ENCODE data around the gene SAP30L.

SAP30L gene

DNA sequence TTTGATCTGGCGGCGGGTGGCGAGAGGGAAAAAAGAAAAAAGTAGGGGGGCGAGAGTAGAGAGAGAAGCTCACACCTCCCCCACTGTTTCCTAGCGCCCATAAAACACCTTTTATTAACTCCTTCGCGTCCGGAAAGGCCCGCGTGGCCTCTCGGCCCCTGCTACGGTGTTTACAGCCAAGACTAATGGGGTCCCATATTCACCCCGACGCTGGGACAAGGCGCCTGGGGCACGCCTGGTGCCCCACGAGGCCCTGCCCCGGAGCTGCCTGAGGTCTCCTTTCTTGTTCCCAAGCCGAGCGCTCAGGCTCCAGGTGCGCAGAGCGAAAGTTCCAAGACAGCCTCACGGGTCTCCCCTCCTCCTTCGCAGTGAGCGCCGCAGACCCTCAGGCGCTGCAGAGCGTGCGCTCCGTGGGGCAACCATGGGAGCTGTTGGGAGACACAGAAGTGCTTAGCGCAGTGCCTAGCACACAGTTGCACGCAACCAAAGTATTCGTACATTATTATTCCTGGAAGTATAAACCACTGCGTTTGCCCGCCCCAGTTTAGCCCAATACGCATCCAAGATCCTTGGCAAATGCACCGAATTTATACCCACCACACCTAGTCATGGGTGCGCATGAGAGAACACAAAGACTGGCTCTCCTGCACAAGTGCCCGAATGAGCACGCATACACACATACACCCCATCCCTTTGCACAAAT, 27.9 kb downstream of the SAP30L start:
- peaks cover 93% of the 10 kb centered on the region for H3K27me3 ChIP-seq (ENCODE audit: insufficient read depth, low read length)
- no peak overlapping the region for H2AFZ ChIP-seq (ENCODE audit: low read depth, low read length)
- H3K4me1 ChIP-seq (ENCODE audit: insufficient read depth, low read length) = peaks cover 3% of the 10 kb centered on the region
- no peaks in the 10 kb centered on the region for H3K9me3 ChIP-seq (ENCODE audit: low read length)
- no peak overlapping the region for H3K4me3 ChIP-seq (ENCODE audit: low read length)
- no peaks in the 10 kb centered on the region for H3K36me3 ChIP-seq (ENCODE audit: insufficient read depth, low read length)

DNA sequence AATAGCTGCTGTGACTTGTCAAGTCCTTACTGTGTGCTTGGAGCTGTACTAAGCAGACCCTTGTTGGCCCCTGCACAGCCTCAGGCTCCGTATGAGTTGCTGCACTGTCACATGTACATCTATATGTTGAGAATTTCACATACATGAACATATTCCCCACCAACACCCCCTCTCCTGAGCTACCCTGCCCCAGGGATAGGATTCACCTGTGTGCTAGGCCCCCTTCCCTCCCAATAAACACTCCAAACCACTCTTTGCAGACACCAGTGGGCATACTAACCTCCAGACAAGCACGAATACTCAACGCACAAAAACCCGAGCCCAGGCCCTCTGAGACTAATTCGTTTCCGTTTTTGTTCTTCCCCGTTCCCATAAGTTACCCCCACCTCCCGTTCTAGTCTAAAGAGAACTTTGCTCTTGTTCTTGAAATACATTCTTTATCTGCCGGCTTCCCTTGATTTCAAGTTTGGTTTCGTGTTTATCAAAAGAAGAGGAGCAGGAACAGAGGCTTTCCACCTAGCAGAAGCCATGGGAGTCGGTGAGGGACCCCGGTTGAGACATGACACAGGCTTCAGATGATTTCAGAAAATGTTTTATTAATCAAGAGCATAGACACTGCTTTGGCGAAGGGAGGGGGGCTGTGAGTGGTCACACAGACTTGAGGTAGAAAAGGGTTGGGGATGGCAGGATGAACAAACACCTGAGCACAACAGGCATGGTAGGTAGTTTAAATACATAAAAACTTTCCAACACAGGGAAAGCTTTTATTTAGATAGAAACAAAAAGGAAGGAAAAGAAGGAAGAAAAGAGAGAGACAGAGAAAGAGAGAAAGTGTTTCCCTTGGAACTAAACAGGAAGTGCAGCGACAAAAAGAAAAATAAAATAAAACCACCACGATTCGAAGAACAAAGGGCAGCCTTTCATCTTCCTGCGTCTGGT, 28.9 kb downstream of the SAP30L start:
- Histone ChIP-seq H3K27me3 (ENCODE audit: insufficient read depth, low read length) (peaks cover 98% of the 10 kb centered on the region), H3K36me3 (ENCODE audit: insufficient read depth, low read length) (no peaks in the 10 kb centered on the region), H3K4me1 (ENCODE audit: insufficient read depth, low read length) (peaks cover 5% of the 10 kb centered on the region), H2AFZ (ENCODE audit: low read depth, low read length) (no peak overlapping the region), H3K4me3 (ENCODE audit: low read length) (no peak overlapping the region), H3K9me3 (ENCODE audit: low read length) (no peaks in the 10 kb centered on the region)

DNA sequence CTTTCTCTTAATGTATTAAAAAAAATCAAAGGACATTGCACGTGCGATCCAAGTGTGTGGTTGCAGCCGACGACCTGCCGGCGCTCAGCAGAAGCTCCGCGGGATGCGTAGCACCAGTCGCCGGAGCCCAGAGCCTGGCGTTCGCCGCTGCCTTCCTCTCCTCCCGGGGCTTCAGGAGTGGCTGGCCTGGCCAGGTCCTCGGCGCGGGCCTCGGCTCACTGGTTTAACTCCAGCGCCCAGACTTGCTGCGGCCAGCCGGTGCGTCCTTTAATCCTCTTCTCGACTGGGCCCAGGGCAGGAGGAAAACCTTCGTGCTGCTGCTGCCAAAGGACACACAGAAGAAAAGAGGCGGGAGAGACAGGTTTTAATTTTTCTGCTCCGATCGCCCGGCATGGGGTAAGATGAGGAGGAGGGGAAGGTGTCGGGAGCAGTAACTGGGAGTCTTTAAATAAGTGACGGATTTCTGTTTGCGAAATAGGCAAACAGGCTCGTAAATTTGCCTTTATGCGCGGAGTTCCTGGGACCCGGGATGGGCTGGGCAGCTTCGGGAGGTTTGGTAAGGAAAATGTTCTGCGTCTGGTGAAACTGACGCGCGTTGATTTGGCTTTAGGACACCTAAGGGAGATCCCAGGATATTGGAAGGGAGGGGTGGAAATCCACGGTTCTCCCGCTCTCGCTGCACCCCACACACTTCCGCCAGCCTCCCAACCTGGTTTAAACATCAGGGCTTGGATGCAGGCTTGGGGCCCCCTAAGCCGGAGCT, 30.0 kb downstream of the SAP30L start:
- H2AFZ ChIP-seq (ENCODE audit: low read depth, low read length) = no peak overlapping the region
- no peak overlapping the region for H3K4me3 ChIP-seq (ENCODE audit: low read length)
- no peaks in the 10 kb centered on the region for H3K9me3 ChIP-seq (ENCODE audit: low read length)
- H3K36me3 ChIP-seq (ENCODE audit: insufficient read depth, low read length) = no peaks in the 10 kb centered on the region
- peaks cover 100% of the 10 kb centered on the region for H3K27me3 ChIP-seq (ENCODE audit: insufficient read depth, low read length)
- peaks cover 5% of the 10 kb centered on the region for H3K4me1 ChIP-seq (ENCODE audit: insufficient read depth, low read length)

DNA sequence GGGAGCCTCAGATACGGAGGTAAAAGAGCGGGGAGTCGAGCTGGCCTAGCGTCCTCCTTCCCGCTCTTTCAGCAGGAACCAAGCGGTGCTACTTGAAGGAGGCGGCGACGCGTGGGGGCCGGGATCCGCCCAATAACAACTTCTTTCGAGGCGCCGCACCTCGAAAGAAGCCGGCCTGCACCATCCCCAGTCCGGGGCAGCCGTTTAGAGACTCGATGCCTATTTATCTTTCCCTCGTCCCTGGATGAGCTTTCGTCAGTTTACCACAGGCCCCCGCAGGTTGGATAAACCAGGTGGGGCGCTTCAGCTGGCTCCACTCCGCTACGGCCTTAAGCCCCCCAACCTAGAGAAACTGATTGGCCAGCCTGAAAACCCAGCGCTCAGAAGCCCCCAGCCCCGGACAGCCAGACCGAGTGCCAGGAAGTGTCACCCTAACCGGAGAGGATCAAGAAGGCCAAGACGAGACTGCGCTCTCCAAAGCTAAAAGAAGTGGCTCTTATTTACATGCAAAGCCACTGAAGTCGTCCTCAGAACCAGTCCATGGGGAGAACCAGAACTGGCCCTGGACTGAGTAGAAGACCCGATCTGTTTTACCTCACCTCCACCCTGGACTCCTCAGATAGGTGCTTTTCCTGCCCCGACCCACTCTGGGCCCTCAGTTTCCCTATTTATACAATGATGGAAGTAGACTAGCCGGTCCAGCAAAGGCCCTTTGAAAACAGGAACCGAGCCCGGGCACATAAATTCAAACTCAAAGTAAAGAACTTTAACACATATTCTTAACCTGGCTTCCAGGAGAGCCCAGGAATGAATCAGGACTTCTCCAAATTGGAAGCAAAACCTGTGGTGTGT, 30.8 kb downstream of the SAP30L start:
- Histone ChIP-seq H3K4me1 (ENCODE audit: insufficient read depth, low read length) (peaks cover 5% of the 10 kb centered on the region), H2AFZ (ENCODE audit: low read depth, low read length) (no peak overlapping the region), H3K27me3 (ENCODE audit: insufficient read depth, low read length) (peaks cover 100% of the 10 kb centered on the region), H3K9me3 (ENCODE audit: low read length) (no peaks in the 10 kb centered on the region), H3K4me3 (ENCODE audit: low read length) (no peak overlapping the region), H3K36me3 (ENCODE audit: insufficient read depth, low read length) (no peaks in the 10 kb centered on the region)

DNA sequence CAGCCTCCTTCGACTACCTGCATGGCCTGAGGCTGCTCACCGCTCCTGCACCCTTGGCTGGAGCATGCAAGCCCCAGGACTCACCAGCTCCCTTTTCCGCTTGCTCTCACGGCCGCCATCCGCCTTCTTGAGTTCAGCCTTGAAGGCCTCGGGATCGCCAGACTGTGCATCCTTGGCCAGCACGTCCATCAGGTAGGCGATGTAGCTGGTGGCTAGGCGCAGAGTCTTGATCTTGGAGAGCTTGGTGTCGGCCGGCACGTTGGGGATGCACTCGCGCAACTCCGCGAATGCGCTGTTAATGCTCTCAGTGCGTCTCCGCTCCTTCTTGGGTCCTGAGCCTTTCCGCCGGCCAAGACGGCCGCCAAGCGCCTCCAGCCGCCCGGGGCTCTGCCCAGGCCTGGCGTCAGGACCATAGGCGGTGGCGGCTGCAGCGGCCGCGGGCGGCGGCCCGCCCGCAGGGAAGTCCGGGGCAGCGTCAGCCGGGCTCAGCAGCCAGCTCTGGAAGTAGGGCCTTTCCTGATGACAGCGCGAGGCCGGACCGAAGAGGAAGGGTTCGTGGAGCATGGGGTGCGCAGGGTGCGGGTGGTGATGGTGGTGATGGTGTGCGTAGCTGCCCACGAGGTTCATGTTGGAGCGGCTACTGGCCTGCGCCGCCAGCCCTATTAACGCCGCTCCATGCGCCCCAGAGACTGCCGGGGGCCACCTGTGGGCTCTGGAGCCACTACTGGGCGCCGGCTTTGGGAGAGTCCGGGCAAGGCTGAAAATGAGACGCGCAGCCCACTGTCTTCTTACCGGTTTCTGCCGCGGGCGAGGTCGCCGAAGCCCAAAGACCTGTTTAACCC, 31.8 kb downstream of the SAP30L start:
- Histone ChIP-seq H3K4me3 (ENCODE audit: low read length) (no peak overlapping the region), H3K9me3 (ENCODE audit: low read length) (no peaks in the 10 kb centered on the region), H3K4me1 (ENCODE audit: insufficient read depth, low read length) (peaks cover 5% of the 10 kb centered on the region), H3K27me3 (ENCODE audit: insufficient read depth, low read length) (peaks cover 100% of the 10 kb centered on the region), H2AFZ (ENCODE audit: low read depth, low read length) (no peak overlapping the region), H3K36me3 (ENCODE audit: insufficient read depth, low read length) (no peaks in the 10 kb centered on the region)

DNA sequence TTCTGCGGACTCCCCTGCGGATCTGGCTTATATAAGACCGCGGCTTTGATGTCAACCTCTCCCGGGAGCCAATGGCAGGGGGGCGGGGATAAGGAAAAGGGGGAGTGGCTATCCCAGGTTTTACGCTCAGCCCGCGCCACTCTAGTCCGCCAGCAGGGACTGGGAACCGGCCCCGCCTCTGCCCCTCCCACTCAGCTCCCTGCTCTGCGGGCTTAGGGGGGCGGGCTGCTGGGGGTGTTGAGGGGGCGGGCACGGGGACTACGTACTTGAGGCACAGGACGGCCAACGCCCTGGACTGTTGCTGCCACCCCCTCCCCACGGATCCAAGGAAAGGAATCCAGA, 32.4 kb downstream of the SAP30L start, which contains the start of gene HAND1:
HAND1 (minus strand) TSS at position 4 of the 342 bp plus-strand sequence. CDS start 219 bp downstream, outside the sequence.
- H3K4me3 ChIP-seq (ENCODE audit: low read length) = no peak within 1 kb of the TSS
- H2AFZ ChIP-seq (ENCODE audit: low read depth, low read length) = no peak within 1 kb of the TSS
- no peaks in the 10 kb centered on the region for H3K9me3 ChIP-seq (ENCODE audit: low read length)

DNA sequence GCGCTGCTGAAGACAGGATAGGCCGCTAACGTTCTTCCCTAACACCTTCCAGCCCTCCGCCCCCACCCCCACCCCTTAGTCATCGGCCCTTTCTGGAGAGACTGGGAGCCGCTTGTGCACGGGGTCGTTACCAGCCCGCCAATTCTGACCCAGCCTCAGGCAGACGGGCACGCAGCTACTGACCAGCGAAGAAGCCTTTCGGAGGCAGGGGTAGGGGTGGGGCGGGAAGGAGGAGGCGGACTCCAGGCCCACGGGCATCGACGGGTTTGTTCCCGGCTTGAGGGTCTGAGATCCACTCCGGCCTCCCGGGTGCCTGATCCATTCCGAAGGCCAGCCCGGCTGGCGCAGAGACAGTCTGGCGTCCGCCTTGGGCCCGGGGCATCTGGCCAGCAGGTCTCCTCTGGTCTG, 33.0 kb downstream of the SAP30L start:
- H3K9me3 ChIP-seq (ENCODE audit: low read length) = no peaks in the 10 kb centered on the region
- H3K4me3 ChIP-seq (ENCODE audit: low read length) = no peak overlapping the region
- peaks cover 5% of the 10 kb centered on the region for H3K4me1 ChIP-seq (ENCODE audit: insufficient read depth, low read length)
- peaks cover 100% of the 10 kb centered on the region for H3K27me3 ChIP-seq (ENCODE audit: insufficient read depth, low read length)
- no peak overlapping the region for H2AFZ ChIP-seq (ENCODE audit: low read depth, low read length)
- H3K36me3 ChIP-seq (ENCODE audit: insufficient read depth, low read length) = no peaks in the 10 kb centered on the region

More for the DNA sequence above, 32.4 kb downstream of the SAP30L start, which contains the start of gene HAND1:
- Histone ChIP-seq H3K4me1 (ENCODE audit: insufficient read depth, low read length) (peaks cover 5% of the 10 kb centered on the region), H3K27me3 (ENCODE audit: insufficient read depth, low read length) (peaks cover 100% of the 10 kb centered on the region), H3K36me3 (ENCODE audit: insufficient read depth, low read length) (no peaks in the 10 kb centered on the region)

DNA sequence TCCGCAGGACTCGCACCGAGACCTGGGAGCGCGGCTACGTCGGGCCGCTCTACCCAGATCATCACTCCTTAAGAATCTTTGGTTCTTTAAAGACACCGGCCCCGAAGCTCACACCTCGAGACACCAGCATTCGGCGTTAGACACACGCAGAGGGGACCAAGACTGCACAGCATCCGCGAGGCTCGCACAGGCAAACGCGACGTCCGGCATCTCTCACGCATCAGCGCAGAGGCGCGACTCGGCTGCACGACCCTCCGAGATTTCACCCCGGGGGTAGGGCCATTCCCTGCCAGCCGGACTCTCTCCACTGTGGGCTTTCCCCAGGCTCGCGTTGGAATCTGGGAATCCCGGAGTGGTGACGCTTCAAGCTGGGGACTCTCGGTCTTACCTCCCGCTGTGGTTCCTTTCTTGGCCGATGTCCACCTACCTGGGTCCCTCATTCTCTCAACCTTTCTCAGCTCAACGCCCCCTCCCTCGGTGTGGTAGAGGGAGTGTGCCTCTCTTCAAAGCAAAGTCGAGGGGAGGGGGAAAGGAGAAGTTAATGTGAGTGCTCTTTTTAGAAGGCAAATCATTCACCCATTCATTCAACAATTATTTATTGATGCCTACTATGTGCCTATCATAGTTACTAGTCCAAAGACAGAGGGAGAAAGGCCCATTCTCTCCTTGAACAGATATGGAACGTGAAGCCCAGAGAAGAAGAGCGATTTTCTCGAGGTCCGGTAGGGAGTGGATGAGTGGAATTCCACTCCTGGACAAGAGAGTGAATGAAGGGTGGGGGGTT, 33.6 kb downstream of the SAP30L start:
- Histone ChIP-seq H3K4me1 (ENCODE audit: insufficient read depth, low read length) (peaks cover 5% of the 10 kb centered on the region), H3K27me3 (ENCODE audit: insufficient read depth, low read length) (peaks cover 100% of the 10 kb centered on the region), H2AFZ (ENCODE audit: low read depth, low read length) (no peak overlapping the region), H3K4me3 (ENCODE audit: low read length) (no peak overlapping the region), H3K9me3 (ENCODE audit: low read length) (no peaks in the 10 kb centered on the region), H3K36me3 (ENCODE audit: insufficient read depth, low read length) (no peaks in the 10 kb centered on the region)

DNA sequence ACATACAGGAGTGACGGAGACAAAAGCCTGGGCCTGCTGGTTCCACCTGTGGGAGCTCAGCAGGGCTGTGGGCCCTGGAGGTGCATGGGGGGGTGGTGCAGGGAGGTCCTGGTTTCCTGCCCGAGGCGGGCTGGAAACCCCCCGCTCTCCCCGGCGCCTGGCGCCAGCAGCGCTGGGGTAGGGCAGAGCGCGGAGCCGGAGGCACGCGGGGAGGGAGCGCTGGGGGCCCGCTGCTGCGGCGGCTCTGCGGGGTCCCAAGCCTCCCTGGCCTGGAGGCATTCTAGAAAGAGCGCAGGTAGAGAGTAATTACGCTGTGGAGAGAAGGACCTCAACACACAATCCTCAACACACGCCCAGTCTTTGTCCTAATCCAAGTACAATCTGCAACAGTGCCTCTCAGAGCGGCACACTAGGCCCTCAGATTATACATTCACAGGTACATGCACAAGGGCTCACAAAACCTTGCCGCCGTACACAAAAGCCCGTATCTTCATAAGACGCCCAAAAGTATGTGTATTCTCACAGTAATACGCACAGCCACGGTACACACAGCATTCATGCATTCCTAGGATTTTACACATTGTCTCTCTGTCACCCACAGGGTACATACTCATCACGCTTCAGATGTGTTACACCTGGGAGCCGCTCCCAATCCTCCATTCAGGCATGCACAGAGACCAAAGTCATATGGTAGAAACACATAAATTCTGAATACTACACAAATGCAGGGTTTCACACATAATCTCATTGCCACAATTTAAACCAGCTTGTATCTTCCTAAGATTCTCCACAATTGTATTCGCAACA, 34.4 kb downstream of the SAP30L start:
- Histone ChIP-seq H3K27me3 (ENCODE audit: insufficient read depth, low read length) (peaks cover 100% of the 10 kb centered on the region), H3K4me1 (ENCODE audit: insufficient read depth, low read length) (peaks cover 5% of the 10 kb centered on the region), H3K36me3 (ENCODE audit: insufficient read depth, low read length) (no peaks in the 10 kb centered on the region), H2AFZ (ENCODE audit: low read depth, low read length) (no peak overlapping the region), H3K9me3 (ENCODE audit: low read length) (no peaks in the 10 kb centered on the region), H3K4me3 (ENCODE audit: low read length) (no peak overlapping the region)

DNA sequence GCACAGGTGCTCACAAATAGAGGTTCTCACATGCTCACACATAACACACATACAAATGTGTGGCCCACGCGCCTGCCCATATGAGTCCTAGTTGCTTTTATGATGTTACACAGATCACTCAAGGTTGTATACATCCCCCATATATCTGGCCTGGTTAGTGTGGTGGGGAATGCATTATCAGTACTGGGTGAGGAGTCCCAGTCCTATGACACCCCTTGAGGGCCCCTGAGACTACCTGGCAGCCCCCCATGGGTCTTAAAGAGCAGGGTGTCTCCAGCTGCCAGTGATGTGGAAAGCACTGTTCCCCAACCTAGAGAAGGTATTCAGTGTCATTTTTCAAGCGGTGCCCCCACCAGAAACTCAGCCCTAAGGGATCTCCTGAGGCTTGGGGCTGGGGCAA, 35.0 kb downstream of the SAP30L start:
- Histone ChIP-seq H3K36me3 (ENCODE audit: insufficient read depth, low read length) (no peaks in the 10 kb centered on the region), H3K9me3 (ENCODE audit: low read length) (no peaks in the 10 kb centered on the region), H2AFZ (ENCODE audit: low read depth, low read length) (no peak overlapping the region), H3K4me1 (ENCODE audit: insufficient read depth, low read length) (peaks cover 5% of the 10 kb centered on the region), H3K4me3 (ENCODE audit: low read length) (no peak overlapping the region), H3K27me3 (ENCODE audit: insufficient read depth, low read length) (peaks cover 100% of the 10 kb centered on the region)
